ENCODE data around the gene LAPTM5.

- TF ChIP-seq EZH2phosphoT487 (IDR thresholded peaks at IDR 0.05) (no peak), CTCF (IDR thresholded peaks at IDR 0.05) (no peak), EZH2 (IDR thresholded peaks at IDR 0.05) (no peak)
Observed at GRCh38 chr1:30728340-30728739, 29.2 kb downstream of the LAPTM5 start.

Data from neural progenitor cell (in vitro differentiated cells).